GM19468 (cell line): ENCODE data around the gene STPG3.
"Not testable (repeated sequence)": the region's sequence is repeated elsewhere in the genome, so short reads cannot be mapped to it uniquely, and the experiment has no call there.

Experiments
- ATAC-seq: cut with Tn5 transposase; IDR thresholded peaks from one replicate; pipeline ENCODE4 v1.9.1; 2021; ENCODE audit warnings: mild to moderate bottlenecking, moderate library complexity, moderate number of reproducible peaks; ENCODE audit not compliant: unreplicated experiment; ENCODE audit errors: extremely low read depth

STPG3 gene

DNA sequence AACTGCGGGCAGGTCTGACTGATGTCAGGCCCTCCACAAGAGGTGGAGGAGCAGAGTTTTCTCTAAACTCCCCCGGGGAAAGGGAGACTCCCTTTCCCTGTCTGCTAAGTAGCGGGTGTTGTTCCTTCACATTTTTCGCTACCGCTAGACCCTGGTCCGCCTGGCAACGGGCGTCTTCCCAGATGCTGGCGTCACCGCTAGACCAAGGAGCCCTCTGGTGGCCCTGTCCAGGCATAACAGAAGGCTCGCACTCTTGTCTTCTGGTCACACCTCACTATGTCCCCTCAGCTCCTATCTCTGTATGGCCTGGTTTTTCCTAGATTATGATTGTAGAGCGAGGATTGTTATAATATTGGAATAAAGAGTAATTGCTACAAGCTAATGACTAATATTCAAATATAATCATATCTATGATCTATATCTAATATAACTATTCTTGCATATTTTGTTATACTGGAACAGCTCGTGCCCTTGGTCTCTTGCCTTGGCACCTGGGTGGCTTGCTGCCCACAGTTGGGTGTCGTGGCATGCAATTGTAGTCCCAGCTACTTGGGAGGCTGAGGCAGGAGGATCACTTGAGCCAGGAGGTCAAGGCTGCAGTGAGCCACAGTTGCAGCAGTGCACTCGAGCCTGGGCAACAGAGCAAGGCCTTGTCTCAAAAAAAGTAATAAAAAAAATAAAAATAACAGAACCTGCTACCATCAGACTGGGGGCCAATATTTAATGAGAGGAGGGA is 11.3 kb downstream of the STPG3 start:
- not testable (repeated sequence) for ATAC-seq

DNA sequence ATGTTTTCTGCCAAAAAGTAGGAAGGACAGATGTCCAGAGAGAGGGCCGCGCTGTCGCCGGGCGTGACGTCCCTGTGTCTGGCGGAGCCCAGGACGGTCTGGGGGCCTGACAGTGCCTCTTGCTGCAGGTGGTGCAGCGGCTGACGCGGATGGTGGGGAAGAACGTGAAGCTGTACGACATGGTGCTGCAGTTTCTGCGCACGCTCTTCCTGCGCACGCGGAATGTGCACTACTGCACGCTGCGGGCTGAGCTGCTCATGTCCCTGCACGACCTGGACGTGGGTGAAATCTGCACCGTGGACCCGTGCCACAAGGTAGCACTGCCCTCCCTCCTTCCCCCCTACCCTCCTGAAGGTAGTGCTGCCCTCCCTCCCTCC is 11.8 kb downstream of the STPG3 start:
- no peak for ATAC-seq

DNA sequence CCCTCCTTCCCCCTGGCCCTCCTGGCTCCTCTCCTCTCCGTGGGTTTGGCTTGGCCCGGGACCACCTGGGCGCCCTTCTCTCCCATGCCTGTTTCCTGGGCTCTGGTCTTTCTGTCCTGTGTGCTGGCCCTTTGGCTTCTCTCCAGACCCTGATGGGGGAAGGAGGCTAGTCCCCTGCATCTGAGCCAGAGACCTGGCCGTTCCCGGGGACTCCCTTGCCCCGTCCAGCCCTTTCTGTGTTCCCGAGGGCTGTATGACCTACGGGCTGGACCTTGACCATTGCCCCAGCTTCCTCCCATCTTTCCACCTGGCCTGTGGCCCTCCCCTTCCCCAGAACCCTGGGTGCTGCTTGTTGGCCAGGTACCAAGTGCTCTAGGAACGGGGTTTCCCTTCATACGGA is 12.4 kb downstream of the STPG3 start:
- ATAC-seq = no peak

DNA sequence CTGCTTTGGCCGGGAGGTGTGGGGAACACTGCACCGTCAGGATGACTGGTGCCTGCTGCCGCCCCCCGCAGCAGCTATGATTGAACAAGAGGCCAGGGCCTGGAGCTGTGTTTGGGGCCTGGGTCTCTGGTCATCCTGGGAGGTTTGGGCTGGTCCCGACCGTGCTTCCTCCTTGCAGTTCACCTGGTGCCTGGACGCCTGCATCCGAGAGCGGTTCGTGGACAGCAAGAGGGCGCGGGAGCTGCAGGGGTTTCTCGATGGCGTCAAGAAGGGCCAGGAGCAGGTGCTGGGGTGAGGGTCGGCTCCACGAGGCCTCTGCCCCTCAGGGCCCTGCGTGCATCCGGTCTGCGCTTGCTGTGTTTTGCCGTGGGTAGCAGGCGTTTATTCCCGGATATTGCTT is 13.0 kb downstream of the STPG3 start:
- no peak for ATAC-seq

DNA sequence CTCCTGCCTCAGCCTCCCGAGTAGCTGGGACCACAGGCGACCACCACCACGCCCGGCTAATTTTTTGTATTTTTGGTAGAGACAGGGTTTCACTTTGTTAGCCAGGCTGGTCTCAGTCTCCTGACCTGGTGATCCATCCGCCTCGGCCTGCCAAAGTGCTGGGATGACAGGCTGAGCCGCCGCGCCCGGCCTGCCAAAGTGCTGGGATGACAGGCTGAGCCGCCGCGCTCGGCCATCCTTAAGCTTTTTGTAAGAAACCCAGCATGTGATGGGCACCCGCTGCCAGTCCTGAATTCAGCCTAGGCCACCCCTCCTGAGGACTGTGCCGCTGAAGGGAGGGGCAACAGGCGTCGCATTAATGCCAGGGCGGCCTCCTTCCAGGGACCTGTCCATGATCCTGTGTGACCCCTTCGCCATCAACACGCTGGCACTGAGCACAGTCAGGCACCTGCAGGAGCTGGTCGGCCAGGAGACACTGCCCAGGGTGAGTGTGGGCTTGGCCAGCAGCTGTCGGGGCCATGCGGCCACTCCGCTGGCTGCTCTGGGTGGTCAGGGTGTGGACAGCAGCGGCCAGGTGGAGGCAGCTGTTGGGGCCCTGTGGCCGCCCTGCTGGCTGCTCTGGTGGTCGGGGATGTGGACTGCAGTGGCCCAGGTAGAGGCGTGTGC is 14.5 kb downstream of the STPG3 start:
- no peak for ATAC-seq

DNA sequence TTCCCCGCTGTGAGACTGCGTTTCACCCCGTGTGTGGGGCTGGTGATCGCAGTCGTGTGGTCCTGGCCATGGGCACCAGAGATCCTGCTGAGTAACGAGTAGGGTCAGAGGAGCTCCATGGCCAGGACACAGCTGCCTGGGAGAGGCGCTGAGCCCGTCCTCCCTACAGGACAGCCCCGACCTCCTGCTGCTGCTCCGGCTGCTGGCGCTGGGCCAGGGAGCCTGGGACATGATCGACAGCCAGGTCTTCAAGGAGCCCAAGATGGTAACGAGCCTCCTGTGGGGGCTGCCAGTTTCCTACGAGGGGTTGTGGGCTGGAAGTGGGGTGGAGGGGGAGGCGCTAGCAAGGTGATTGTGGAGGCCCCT is 15.1 kb downstream of the STPG3 start:
- no peak for ATAC-seq

DNA sequence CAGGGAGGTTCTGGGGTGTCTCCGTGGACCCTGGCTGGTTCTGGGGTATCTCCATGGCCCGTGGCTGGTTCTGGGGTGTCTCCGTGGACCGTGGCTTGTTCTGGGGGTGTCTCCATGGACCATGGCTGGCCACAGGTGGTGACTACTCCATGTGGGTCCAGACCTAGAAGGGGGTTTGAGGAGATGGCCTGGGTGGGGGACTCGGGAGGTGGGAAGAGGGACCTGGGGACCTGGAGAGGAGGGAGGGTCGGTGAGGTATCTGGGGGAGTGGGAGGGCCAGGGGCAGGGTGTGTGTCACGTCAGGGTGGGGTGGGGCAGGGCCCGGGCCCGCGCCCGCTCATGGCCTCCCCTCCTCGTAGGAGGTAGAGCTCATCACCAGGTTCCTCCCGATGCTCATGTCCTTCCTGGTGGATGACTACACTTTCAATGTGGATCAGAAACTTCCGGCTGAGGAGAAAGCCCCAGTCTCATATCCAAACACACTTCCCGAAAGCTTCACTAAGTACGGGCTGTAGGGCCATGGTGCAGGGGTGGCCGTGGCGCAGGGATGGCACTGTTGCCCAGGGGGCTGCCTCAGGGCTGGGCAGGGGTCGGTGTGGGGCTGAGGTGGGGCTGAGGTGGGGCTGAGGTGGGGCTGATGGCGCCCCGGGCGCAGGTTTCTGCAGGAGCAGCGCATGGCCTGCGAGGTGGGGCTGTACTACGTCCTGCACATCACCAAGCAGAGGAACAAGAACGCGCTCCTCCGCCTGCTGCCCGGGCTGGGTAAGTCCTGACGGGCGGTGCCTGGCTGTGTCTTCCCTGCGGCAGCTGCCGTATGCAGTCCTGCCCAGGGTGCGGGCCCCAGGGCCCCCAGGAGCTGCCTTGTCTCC is 15.7 kb downstream of the STPG3 start:
- no peak for ATAC-seq

DNA sequence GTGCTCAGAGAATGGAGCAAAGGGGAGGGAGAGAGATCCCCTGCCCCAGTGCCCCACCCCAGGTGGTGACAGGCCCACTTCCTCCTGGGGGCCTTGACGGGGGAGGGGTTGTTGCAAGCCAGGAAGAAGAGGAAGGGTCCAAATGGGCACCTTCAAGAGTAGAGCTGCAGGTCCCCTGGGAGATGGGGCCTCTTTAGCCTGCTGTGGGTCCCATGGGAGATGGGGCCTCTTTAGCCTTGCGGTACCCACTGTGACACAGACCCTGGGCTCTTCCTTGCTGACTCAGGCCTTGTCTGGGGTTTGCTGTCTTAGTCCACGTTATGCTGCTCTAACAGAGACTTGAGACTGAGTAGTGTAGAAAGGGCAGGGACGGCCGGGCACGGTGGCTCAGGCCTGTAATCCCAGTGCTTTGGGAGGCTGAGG is 16.9 kb downstream of the STPG3 start:
- no peak for ATAC-seq

DNA sequence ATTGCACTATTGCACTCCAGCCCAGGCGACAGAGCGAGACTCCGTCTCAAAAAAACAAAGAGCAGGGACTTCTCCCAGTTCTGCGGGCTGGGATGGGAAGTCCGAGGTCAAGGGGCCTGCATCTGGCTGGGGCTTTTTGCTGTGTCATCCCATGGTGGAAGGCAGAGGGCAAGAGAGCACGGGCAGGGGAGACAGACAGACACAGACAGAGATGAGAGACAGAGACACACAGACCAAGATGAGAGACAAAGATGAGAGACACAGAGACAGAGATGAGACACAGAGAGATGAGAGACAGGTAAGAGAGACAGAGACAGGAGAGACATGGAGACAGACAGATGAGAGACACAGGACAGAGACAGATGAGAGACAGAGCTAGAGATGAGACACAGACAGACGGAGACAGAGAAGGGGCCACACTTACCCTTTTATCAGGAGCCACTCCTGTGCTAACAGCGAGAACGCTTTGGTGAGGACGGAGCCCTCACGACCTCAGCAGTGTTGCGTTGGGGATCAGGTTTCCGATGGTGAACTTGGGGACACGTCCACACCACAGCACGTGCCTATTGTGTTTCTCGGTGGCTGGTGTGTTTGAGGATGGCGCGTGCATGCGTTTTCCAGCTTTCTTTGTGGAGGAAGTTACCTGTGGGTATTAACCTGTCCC is 17.6 kb downstream of the STPG3 start:
- ATAC-seq = no peak

DNA sequence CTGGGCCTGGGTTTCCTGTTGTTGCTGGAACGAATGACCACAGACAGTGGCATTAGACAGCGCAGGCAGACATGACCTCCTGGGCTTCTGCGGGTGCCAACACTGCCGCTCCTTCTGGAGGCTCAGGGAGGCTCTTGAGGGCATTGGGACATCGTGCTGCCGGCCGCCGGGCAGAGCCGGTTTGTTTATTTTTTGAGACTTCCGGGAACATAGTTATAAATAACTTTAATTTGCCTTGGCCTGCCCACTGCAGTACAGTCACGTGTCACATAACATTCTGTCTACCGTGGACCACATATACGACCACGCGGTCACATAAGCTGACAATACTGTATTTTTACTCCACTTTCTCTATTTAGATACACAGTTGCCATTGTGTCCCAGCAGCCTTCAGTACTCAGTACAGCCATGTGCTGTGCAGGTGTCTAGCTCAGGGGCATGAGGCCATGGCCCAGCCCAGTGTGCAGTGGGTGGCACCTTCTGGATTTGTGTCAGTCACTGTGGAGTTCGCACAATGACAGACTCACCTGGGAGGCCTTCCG is 18.2 kb downstream of the STPG3 start:
- no peak for ATAC-seq

DNA sequence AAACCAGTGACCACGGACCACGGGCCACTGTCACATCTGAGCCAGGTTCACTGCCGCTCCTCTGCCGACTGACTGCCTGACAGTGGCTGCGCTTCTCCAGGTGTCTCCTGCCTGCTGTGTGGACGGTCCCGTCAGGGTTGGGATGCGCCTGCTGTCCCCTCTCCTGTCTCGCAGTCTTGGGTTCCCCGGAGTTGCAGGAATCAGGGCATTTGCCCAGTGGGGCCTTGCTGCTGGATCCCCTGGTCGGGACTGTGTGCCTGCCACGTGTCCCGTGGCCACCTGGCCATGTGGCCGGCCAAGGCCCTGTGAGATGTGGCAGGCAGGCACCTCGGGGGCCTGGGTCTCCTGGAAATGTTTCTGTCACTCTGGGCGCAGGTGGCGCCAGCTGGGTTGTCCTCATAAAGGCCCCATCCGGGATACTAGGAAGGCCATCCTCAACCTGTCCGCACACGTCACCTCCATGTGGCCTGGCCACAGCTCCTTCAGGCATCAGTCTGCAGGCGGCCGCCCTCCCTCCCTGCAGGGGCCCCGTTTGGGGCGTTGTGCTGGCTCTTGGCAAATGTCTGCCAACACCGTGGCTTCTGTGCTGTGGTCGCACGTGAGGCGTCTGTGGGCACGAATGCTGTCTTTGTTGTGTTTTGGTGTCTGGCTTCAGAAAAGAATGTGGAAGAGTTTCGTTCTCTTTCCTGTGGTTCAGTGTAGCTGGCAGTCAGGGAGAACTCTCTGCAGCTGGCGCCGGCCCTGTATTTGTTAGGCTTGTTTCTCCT is 20.0 kb downstream of the STPG3 start:
- ATAC-seq = no peak

DNA sequence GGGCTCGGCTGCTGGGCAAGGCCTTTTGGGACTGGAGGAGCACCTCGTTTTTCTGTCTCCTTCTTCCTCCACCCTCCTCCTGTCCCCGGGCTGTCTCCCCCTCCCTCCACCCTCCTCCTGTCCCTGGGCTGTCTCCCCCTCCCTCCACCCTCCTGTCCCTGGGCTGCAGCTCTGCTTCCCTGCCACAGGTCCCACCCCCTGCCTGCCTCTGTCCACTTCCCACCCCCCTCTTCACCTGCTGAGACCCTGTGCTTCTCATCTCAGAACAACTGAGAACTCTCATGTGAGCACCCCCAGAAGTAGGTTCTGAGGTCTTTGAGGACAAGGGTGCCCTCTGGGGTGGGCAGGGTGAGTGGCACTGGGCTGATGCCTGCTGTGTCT is 20.6 kb downstream of the STPG3 start:
- no peak for ATAC-seq

DNA sequence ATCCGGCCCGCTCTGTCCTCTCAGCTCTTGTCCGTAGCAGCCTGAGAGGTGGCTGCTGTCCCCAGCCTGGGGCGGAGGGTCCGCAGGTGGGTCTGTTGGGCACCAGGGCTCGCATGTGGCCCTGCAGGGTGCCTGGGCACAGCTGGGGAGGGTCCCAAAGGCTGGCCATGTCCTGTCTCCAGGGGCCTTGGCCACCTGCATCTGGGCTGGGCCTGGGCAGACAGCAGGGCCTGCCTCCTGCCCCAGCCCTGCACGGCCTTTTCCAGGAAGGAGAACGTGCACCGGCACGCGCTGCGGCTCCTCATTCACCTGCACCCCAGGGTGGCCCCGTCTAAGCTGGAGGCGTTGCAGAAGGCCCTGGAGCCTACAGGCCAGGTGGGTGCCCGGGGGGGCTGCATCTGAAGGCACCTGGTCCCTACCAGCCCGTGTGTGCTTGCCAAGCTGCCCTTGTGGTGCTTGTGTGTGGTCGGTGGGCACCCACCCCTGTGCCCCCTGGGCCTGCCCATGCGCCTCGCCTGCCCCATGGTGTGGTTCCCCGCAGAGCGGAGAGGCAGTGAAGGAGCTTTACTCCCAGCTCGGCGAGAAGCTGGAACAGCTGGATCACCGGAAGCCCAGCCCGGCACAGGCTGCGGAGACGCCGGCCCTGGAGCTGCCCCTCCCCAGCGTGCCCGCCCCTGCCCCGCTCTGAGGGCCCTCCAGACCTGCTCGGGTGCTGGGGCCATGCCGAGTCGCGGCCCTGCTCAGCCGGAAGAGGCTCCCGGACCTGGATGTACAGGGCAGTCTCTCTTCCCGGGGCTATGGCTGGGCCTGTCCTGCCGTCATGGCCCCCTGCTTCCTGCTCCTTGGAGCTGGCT is 21.4 kb downstream of the STPG3 start:
- ATAC-seq = no peak

DNA sequence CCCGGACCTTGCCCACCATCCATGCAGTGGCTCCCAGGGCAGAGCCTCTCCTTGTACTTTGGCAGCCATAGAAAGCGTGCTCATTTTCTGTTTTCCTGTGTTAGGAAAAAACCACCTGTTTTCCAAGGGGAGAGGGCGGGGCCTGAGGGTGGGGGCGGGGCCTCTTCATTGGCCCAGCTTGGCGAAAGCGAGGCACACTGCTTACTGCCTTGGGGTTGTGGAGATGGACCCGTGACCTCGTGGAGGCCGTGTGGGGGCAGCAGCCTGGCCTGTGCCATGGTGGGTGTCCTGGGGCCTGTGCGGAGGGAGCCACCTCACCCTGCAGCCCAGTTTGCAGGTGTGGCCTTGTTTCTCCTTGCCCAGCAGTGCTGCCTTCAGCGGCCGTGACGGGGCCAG is 22.0 kb downstream of the STPG3 start:
- ATAC-seq = no peak

DNA sequence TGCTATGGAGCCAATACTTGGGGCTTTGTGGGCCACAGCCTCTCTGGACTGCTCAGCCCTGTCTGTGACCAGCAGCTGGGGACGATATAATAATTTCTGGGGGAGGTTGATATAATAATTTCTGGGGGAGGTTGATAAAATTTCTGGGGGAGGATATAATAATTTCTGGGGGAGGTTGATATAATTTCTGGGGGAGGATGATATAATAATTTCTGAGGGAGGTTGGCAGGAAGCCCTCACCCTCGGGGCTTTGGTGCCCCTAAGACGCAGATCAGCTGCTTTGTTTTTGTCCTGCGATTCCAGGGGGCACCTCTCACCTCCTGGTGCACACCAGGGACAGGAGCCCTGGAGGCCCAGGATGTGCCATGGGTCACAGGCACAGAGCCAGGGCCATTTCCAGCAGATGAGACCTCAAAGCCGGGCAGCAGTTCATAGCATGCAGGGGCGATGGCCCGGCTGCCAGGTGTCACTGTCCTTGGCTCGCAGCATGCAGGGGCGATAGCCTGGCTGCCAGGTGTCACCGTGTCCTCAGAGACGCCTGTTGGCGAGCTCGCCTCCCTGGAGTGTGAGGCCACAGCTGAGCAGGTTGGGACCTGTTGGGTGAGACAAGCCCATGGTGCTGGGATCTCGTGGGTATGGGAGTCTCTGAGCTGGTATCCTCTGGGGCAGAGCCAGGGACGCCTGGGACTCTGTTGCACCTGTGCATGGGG is 22.7 kb downstream of the STPG3 start:
- ATAC-seq = no peak

DNA sequence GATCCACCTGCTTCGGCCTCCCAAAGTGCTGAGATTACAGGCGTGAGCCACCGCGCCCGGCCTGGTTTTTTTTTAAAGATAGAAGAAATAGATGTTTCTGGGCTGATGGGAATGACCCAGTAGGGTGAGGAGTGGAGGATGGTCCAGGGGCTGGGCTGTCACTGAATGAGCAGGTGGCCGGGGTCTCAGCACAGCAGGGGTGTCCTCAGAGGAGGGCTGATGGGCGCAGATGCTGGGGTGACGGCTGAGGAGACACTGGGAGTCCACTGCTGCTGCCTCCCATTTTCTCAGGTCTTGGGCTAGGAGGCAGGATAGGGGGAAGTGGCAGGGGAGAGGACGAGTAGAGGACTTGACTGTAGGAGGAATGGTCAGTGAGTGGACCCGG is 24.1 kb downstream of the STPG3 start:
- ATAC-seq = no peak

DNA sequence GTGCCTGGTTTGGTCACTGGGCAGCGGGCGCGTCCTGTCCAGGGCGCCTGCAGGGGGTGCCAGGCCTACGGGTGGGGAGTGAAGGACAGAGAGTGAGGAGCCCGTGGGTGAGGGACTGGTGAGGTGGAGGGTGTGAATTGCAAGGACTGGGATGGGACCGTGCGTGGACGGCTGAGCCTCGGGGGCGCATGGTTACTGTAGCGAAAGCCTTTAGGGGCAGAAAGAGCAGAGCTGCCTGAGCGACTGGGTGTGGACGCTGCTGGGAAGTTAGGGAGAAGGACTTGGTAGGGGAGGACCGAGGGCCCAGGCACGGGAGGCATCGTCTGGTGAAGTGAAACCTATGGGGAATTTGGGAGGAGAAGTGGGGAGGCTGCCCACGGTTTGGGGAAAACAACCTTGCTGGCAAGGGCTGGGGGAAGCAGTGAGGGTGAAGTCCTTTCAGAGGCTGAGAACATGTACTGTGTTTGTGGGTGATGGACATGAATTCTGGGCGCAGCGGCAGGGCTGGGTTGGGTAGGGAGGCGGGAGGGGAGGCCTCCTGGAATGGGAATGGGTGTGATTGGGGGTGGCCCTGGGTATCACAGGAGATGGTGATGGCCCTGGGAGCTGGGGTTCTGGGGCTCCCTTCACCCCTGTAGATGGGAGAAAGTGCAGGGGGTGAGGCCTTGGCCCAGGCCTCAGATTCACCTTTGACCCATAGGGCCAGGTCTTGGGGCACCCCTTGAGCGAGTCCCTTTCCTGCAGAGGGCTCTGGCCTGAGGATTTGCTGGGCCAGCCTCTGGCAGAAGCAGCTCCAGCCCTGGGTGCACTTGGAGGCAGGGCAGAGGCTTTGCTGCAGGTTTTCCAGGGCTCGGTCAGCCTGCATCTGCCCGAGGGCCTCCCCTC is 24.7 kb downstream of the STPG3 start:
- ATAC-seq = no peak
